Neural crest cell (in vitro differentiated cells): ENCODE measurements around the gene MYRFL. TPM values are rescaled to one million over a fixed set of nuclear protein-coding genes. Genes with fewer than 3 reads are reported as not detected.

Experiments used
- DNase-seq: peaks from one replicate; pipeline ENCODE4 v3.0.0; 2021; ENCODE audit warnings: low read depth, mixed read lengths, low spot score
- H3K27ac Mint-ChIP-seq: one replicate; pipeline ENCODE4 v1.8.0; 2021; ENCODE audit warnings: mild to moderate bottlenecking, mixed read lengths; ENCODE audit not compliant: unreplicated experiment
- H3K27me3 Mint-ChIP-seq: 2 replicates; pipeline ENCODE4 v1.8.0; 2021; ENCODE audit warnings: low read depth, mild to moderate bottlenecking, mixed read lengths
- H3K36me3 Mint-ChIP-seq: 2 replicates; pipeline ENCODE4 v1.8.0; 2021; ENCODE audit warnings: low read depth, mild to moderate bottlenecking, mixed read lengths
- H3K4me1 Mint-ChIP-seq: 2 replicates; pipeline ENCODE4 v1.8.0; 2021; ENCODE audit warnings: mixed read lengths
- H3K4me3 Mint-ChIP-seq: one replicate; pipeline ENCODE4 v1.8.0; 2021; ENCODE audit warnings: mild to moderate bottlenecking, mixed read lengths
- H3K9me3 Mint-ChIP-seq: 2 replicates; pipeline ENCODE4 v1.8.0; 2021; ENCODE audit warnings: mixed read lengths
- total RNA-seq: library from RNA; stranded (reverse); gene quantifications from 2 replicates; pipeline ENCODE4 v1.2.1, GENCODE V29; 2021
- TF ChIP-seq, protein P1 (sequence below): fragments of 200-600 bp; sonication (generic); conservative IDR thresholded peaks from 2 replicates; pipeline ENCODE4 v1.5.0; 2021; ENCODE audit warnings: antibody characterized with exemption, mild to moderate bottlenecking

MYRFL gene
- total RNA-seq, 1 donor from 2014 or later, result 0.42 TPM

GRCh38 chr12:69949311-69950002 lies 124.4 kb downstream of the MYRFL start:
- Mint-ChIP-seq H3K4me1 (peaks cover 13% of the 10 kb centered on the region), H3K27me3 (no peaks in the 10 kb centered on the region), H3K9me3 (peaks cover 2% of the 10 kb centered on the region), H3K36me3 (peaks cover 2% of the 10 kb centered on the region), H3K27ac (no peak overlapping the region), H3K4me3 (no peak overlapping the region)
- TF ChIP-seq, protein P1, sequence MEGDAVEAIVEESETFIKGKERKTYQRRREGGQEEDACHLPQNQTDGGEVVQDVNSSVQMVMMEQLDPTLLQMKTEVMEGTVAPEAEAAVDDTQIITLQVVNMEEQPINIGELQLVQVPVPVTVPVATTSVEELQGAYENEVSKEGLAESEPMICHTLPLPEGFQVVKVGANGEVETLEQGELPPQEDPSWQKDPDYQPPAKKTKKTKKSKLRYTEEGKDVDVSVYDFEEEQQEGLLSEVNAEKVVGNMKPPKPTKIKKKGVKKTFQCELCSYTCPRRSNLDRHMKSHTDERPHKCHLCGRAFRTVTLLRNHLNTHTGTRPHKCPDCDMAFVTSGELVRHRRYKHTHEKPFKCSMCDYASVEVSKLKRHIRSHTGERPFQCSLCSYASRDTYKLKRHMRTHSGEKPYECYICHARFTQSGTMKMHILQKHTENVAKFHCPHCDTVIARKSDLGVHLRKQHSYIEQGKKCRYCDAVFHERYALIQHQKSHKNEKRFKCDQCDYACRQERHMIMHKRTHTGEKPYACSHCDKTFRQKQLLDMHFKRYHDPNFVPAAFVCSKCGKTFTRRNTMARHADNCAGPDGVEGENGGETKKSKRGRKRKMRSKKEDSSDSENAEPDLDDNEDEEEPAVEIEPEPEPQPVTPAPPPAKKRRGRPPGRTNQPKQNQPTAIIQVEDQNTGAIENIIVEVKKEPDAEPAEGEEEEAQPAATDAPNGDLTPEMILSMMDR, result no peak
- DNase-seq, result no peak

DNA sequence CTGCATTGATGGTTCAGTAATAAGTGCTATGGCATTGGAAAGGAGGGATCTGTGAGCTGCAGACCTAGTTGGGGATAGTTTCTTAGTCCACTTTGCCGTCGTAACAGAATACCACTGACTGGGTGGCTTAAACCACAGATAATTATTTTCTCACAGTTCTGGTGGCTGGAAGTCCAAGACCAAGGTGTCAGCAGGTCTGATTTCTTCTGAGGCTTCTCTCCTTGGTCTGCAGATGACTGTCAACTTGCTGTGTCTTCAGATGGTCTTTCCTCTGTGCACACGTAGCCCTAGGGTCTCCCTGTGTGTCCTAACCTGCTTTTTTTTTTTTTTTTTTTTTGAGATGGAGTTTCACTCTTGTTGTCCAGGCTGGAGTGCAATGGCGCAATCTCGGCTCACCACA lies 126.1 kb downstream of the MYRFL start:
- no peaks in the 10 kb centered on the region for H3K36me3 Mint-ChIP-seq

DNA sequence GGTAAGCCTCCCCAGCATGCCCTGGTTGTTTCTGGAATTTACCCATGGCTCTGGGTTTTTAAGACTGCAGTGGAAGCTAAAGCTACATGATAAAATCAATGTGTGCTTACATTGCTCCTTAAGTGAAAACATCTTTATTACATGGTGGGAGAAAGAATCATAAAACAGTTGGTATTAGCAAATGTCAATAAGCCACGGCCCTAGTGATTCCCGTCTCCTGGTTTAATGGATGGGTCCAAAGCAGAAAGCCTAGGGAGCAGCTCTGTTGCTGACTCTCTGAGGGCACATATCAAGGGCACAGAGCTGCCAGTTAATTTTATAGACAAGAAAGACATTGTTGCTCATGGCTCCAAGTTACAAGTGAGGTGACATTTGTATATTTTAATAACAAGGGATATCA lies 127.9 kb downstream of the MYRFL start:
- no peak overlapping the region for H3K27ac Mint-ChIP-seq
- H3K36me3 Mint-ChIP-seq, result no peaks in the 10 kb centered on the region
- no peak for DNase-seq
- H3K9me3 Mint-ChIP-seq, result no peaks in the 10 kb centered on the region
- H3K4me1 Mint-ChIP-seq, result peaks cover 13% of the 10 kb centered on the region
- TF ChIP-seq, protein P1, result no peak
- H3K27me3 Mint-ChIP-seq, result no peaks in the 10 kb centered on the region
- H3K4me3 Mint-ChIP-seq, result no peak overlapping the region

More for the DNA sequence above, 126.1 kb downstream of the MYRFL start:
- TF ChIP-seq, protein P1, result no peak
- Mint-ChIP-seq H3K4me3 (no peak overlapping the region), H3K27ac (no peak overlapping the region), H3K27me3 (no peaks in the 10 kb centered on the region), H3K9me3 (no peaks in the 10 kb centered on the region), H3K4me1 (peaks cover 13% of the 10 kb centered on the region)
- DNase-seq, result no peak

- no peak for DNase-seq
- TF ChIP-seq, protein P1, result no peak
- Mint-ChIP-seq H3K27me3 (no peaks in the 10 kb centered on the region), H3K4me1 (no peaks in the 10 kb centered on the region), H3K4me3 (no peak overlapping the region), H3K27ac (no peak overlapping the region), H3K9me3 (no peaks in the 10 kb centered on the region), H3K36me3 (no peaks in the 10 kb centered on the region)
Observed at GRCh38 chr12:69961246-69961645, 136.2 kb downstream of the MYRFL start.

- TF ChIP-seq, protein P1, result no peak
- no peaks in the 10 kb centered on the region for H3K36me3 Mint-ChIP-seq
Observed at GRCh38 chr12:69966409-69966808, 141.4 kb downstream of the MYRFL start.

More at GRCh38 chr12:69966409-69966808, 141.4 kb downstream of the MYRFL start:
- DNase-seq, result no peak
- no peaks in the 10 kb centered on the region for H3K27me3 Mint-ChIP-seq
- peaks cover 3% of the 10 kb centered on the region for H3K9me3 Mint-ChIP-seq
- no peak overlapping the region for H3K4me3 Mint-ChIP-seq
- H3K27ac Mint-ChIP-seq, result no peak overlapping the region
- H3K4me1 Mint-ChIP-seq, result no peaks in the 10 kb centered on the region
